NT2/D1 (cell line): Measurements from ENCODE around the gene COMT.

ENCODE experiments used
- DNase-seq: peaks from one replicate; pipeline ENCODE4 v3.0.0-alpha.2; 2011; ENCODE audit warnings: low read depth, low spot score
- H3K27me3 ChIP-seq: 2 replicates; pipeline ENCODE4 v1.6.0; 2011; ENCODE audit warnings: mild to moderate bottlenecking; ENCODE audit not compliant: insufficient read length, insufficient read depth
- H3K36me3 ChIP-seq: 2 replicates; pipeline ENCODE4 v1.6.1; 2011; ENCODE audit warnings: mild to moderate bottlenecking, low read length, mixed read lengths; ENCODE audit not compliant: insufficient read depth, insufficient read length
- H3K4me1 ChIP-seq: 2 replicates; pipeline ENCODE4 v1.5.1; 2011; ENCODE audit not compliant: insufficient read depth, insufficient read length
- H3K4me3 ChIP-seq: 2 replicates; pipeline ENCODE4 v1.5.1; 2011; ENCODE audit warnings: low read depth; ENCODE audit not compliant: insufficient read length
- H3K9ac ChIP-seq: 2 replicates; pipeline ENCODE4 v1.6.0; 2011; ENCODE audit warnings: low read depth; ENCODE audit not compliant: insufficient read length
- H3K9me3 ChIP-seq: 2 replicates; pipeline ENCODE4 v1.5.1; 2011; ENCODE audit warnings: mild to moderate bottlenecking, low read length; ENCODE audit not compliant: insufficient read depth
- SUZ12 ChIP-seq: IDR thresholded peaks from 2 replicates; pipeline ENCODE4 v1.6.1; 2011; ENCODE audit not compliant: insufficient read length, insufficient read depth; ENCODE audit errors: extremely low read depth
- YY1 ChIP-seq: IDR thresholded peaks from 2 replicates; pipeline ENCODE4 v1.6.1; 2011; ENCODE audit not compliant: insufficient read length, insufficient read depth
- ZNF274 ChIP-seq: IDR thresholded peaks from 2 replicates; pipeline ENCODE4 v1.6.1; 2011; ENCODE audit warnings: mild to moderate bottlenecking, low read depth, low read length

The COMT gene

DNA sequence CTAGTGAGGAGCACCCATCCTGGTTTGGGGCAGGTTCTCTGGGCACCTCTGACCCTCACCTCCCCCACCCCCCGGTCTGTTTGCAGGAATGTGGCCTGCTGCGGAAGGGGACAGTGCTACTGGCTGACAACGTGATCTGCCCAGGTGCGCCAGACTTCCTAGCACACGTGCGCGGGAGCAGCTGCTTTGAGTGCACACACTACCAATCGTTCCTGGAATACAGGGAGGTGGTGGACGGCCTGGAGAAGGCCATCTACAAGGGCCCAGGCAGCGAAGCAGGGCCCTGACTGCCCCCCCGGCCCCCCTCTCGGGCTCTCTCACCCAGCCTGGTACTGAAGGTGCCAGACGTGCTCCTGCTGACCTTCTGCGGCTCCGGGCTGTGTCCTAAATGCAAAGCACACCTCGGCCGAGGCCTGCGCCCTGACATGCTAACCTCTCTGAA lies 26.9 kb downstream of the COMT start:
- Histone ChIP-seq H3K9me3 (no peaks in the 10 kb centered on the region), H3K27me3 (no peaks in the 10 kb centered on the region), H3K4me3 (no peak overlapping the region), H3K9ac (no peak overlapping the region), H3K36me3 (peaks cover 88% of the 10 kb centered on the region), H3K4me1 (peaks cover 4% of the 10 kb centered on the region)
- TF ChIP-seq SUZ12: no peak
- TF ChIP-seq ZNF274: no peak
- TF ChIP-seq YY1: no peak
- DNase-seq: no peak

- Histone ChIP-seq H3K36me3 (peaks cover 86% of the 10 kb centered on the region), H3K27me3 (no peaks in the 10 kb centered on the region), H3K9me3 (no peaks in the 10 kb centered on the region), H3K4me3 (no peak overlapping the region), H3K4me1 (peaks cover 4% of the 10 kb centered on the region), H3K9ac (no peak overlapping the region)
- DNase-seq: no peak
- no peak for TF ChIP-seq YY1
- TF ChIP-seq SUZ12: no peak
- no peak for TF ChIP-seq ZNF274
These were observed 27.8 kb downstream of the COMT start for GRCh38 chr22:19969141-19969928.

DNA sequence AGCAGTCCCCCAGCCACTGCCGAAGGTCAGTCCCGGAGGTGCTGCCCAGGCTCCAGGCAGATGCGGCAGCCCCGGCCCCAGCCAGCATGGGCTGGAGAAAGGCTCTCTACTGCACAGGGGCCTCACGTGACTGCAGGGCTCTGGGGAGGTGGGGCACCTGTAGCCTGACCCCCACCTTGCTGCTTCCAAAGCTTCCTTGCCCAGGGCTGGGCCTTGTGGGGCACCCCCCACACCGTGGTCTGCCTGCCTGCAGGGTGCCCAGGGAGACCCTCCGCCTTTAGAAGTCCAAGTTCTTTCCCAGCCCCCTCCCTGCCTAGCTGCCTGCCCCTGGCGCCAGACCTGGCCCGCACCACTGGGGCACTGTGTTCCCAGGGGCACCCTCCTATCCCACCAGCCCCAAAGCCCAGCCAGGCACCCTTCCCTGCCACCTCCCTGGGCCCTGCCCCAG lies 28.5 kb downstream of the COMT start:
- Histone ChIP-seq H3K36me3 (peaks cover 79% of the 10 kb centered on the region), H3K9me3 (no peaks in the 10 kb centered on the region), H3K4me1 (peaks cover 8% of the 10 kb centered on the region), H3K9ac (no peak overlapping the region), H3K27me3 (no peaks in the 10 kb centered on the region), H3K4me3 (no peak overlapping the region)
- no peak for TF ChIP-seq ZNF274
- TF ChIP-seq YY1: no peak
- no peak for TF ChIP-seq SUZ12
- DNase-seq: no peak

DNA sequence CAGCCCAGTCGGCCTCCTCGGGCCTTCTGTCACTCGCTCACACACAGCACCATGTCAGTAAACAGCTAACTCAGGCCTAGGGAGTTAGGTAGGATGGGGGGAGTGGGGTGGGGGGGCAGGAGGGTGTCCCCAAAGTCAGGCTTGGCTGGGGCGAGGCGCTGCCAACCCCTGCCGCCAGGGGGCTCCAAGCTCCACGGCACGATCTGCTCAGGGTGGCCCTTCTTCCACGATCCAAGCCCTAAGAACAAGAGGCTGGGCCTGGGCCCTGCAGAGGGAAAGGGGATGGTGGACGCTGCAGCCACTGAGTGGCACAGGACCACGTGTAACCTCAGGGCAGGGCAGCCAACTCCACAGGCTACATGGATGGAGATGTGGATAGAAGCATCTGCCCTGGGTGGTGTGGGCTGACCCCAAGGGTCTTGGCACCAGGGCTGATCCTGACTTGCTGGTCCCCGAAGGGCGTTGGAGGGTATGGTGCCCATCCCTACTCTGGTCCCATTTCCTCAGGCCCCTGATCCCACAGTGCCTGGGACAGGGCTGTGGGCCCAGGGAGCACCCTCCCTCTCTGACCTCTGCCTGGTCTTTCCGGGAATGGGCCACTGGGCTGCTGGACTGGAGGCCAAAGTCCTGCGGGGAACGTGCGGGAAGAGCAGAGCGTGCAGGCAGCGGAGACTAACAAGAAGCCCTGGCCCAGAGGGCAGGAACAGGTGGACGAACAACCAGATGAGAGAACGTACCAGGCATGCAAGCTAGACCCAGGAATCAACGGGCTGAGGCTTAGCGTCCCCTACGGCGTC lies 29.1 kb downstream of the COMT start:
- Histone ChIP-seq H3K9me3 (no peaks in the 10 kb centered on the region), H3K4me3 (no peak overlapping the region), H3K36me3 (peaks cover 78% of the 10 kb centered on the region), H3K27me3 (no peaks in the 10 kb centered on the region), H3K9ac (peak overlapping the region; percentile 33), H3K4me1 (peaks cover 14% of the 10 kb centered on the region)
- DNase-seq: no peak
- TF ChIP-seq SUZ12: no peak
- no peak for TF ChIP-seq ZNF274
- TF ChIP-seq YY1: no peak

GRCh38 chr22:19971276-19972124 lies 29.9 kb downstream of the COMT start:
- H3K4me3 ChIP-seq: no peak overlapping the region
- H3K27me3 ChIP-seq: no peaks in the 10 kb centered on the region
- peaks cover 15% of the 10 kb centered on the region for H3K4me1 ChIP-seq
- H3K9me3 ChIP-seq: no peaks in the 10 kb centered on the region
- TF ChIP-seq ZNF274 (no peak), SUZ12 (no peak), YY1 (no peak)
- H3K36me3 ChIP-seq: peaks cover 71% of the 10 kb centered on the region
- H3K9ac ChIP-seq: no peak overlapping the region
- DNase-seq: no peak

DNA sequence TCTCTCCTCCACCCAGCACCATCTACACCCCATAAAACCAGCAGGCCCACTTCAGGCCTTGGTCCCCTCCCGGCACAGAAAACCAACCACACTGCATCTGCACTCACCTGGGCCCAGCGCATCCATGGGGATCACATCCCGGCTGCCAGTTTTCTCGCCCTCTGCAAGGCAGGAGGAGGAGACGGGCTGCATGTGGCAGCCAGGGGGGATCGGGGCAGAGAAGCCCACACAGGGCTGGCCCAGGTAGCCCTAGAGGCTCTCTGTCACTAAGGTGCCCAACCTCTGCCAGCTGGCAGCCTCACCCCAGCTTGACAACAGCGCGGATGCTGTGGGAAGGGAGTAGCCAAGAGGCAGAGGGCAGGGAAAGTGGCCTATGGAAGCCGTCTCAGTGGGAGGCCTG lies 30.7 kb downstream of the COMT start:
- TF ChIP-seq SUZ12 (no peak), ZNF274 (no peak), YY1 (no peak)
- peaks cover 69% of the 10 kb centered on the region for H3K36me3 ChIP-seq
- no peak overlapping the region for H3K9ac ChIP-seq
- H3K4me3 ChIP-seq: no peak overlapping the region
- no peaks in the 10 kb centered on the region for H3K9me3 ChIP-seq
- H3K4me1 ChIP-seq: peaks cover 15% of the 10 kb centered on the region
- no peaks in the 10 kb centered on the region for H3K27me3 ChIP-seq
- DNase-seq: no peak
